Suppressor macrophage (primary cell): Measurements from ENCODE around the gene DNAJC4.
A peak's percentile ranks its signal among the peaks of the same experiment; 100 is the strongest.

Experiments
- DNase-seq, 4 experiments: peaks; one replicate each; pipeline ENCODE4 v3.0.0-alpha.2; 2020 to 2022
- total RNA-seq, 17 experiments: gene quantifications; one replicate each; lab custom pipeline; 2026; ENCODE audit warnings: mixed read lengths in 6 of 17, inconsistent platforms in 3 of 17; lab: John Stamatoyannopoulos, UW

The DNAJC4 gene, protein sequence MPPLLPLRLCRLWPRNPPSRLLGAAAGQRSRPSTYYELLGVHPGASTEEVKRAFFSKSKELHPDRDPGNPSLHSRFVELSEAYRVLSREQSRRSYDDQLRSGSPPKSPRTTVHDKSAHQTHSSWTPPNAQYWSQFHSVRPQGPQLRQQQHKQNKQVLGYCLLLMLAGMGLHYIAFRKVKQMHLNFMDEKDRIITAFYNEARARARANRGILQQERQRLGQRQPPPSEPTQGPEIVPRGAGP
- 5.4 to 19.2 (median 10.5) reads per million in 17 experiments for total RNA-seq

DNA sequence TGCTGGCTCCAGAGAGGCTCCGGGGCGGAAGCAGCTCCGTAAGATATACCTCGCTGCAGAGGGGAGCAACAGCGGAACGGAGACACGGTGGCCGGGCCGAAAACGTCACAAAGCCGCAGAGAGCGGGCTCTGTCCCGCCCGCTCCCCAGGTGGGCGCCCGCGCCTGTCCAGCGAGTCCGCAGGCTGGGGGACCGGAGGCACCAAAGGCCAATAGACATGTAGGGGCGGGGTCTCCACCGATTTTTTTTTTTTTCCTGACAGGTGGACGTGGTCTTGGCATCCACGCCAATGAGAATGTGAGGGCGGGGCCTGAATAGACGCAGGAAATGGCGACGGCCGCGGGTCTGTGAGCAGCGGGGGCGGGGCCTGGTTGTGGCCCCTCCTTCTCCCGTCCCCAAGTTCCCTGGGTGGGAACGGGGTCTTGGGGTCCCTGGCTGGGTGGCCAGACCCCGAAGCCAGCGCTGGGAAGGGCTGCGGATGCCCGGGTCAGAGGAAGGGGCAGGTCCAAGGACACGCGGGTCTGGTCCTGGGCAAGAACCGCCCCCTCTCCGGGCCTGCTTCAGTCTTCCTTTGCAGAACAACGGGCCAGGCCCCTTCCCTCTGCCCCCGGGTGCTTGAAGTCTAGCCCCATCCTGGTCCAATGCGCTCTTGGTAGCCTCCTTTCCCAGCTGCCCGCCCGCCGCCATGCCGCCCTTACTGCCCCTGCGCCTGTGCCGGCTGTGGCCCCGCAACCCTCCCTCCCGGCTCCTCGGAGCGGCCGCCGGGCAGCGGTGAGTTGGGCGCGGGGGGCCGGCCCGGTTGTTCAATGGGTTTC lies at the start of gene DNAJC4:
TSS of gene DNAJC4 (plus strand) at position 378 of the 814 bp plus-strand sequence. CDS start at position 685, 307 bp downstream.
- DNase-seq = peak; percentile 71 to 90 (median 86)

DNA sequence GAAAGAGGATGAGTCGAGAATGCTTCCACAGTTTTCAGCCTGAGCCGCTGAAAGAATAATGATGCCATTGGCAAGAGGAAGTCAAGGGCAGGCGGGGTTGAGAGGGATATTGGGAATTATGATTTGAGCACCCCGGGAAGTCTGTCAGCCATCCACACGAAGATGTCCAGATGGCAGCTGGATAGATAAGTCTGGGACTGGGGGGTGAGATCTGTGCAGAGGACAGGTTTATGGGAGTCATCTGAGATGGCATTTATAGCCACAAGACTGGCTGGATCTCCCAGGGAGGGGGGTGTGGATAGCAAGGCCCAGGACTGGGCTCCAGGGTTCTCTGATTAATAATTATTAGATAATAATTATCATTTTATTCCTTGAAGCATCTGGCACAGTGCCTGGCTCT lies 49.5 kb upstream of the DNAJC4 start:
- no peak for DNase-seq

DNA sequence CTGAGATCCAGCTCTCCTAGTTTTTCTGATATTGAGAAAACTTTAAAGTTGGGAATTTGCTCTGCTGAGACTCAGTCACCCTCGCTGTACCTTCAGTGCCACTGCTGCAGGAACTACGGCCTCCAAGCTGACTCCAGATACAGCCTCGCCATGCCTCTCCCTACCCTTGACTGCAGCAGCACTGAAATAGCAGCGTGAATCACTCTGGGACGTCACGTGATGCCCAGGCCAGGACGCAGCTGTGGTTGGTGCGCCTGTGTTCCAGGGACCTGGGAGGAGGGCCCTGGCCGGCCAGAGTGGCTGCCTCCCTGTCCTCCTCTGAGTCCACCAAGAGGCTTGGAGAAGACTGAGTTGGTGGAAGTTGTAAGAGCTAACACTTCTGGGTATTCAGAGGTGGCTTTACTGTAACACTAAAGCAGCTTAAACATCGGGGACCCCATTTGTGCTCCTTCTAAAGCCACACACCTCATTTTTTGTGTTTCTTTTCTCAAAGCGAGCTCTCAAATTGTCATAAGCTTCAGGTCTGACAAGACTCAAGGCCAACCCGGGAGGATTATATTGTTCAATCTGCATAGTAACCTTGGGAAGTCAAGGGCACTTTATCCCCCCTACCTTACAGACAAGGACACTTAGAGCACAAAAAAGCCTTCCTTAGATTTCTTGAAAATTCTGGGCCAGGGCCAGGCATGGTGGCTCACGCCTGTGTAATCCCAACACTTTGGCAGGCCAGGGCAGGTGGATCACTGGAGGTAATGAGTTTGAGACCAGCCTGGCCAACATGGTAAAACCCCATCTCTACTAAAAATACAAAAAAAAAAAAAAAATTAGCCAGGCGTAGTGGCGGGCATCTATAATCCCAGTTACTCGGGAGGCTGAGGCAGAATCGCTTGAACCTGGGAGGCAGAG lies 48.6 kb upstream of the DNAJC4 start:
- peak; percentile 92 to 95 (median 94) for DNase-seq

DNA sequence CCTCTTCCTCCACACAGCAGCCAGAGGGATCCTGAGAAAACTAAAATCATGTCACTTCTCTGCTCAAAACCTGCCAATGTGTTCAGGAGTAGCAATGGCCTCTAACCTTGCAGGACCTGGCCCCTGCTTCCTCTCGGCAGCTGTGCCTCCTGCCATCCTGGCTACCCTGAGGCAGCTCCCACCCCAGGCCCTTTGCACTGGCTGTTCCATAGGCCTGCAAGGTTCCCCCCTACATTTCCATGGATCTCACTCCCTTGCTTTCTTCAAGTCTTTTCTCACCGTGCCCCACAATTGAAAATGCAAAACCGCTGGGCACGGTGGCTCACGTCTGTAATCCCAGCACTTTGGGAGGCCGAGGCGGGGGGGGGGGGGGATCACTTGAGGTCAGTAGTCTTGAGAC lies 46.5 kb upstream of the DNAJC4 start:
- no peak for DNase-seq

DNA sequence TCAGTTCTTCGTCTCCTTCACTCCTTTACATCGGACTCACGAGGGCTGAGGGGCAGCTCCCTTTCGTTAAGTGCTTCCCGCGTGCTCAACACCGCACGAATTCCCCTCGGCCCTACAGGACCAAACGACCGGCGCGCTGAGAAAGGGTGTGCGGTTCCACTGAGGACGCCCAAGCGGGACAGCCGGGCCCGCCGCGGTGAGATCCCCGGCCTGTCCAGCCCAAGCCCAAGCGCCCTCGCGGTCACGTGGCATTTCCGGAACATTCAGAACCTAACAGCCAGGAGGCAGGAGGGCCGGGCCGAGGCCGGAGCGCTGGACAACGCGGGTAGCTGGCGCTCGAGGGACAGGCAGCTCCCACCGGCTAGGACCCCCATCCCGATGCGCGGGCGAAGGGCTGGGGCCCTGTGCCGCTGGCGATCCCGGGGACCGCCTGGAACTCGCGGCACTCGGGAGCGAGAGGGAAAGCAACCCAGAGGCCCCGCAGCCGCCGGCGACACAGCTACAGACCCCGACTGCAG lies 45.1 kb upstream of the DNAJC4 start:
- peak; percentile 79 to 92 (median 88) for DNase-seq

DNA sequence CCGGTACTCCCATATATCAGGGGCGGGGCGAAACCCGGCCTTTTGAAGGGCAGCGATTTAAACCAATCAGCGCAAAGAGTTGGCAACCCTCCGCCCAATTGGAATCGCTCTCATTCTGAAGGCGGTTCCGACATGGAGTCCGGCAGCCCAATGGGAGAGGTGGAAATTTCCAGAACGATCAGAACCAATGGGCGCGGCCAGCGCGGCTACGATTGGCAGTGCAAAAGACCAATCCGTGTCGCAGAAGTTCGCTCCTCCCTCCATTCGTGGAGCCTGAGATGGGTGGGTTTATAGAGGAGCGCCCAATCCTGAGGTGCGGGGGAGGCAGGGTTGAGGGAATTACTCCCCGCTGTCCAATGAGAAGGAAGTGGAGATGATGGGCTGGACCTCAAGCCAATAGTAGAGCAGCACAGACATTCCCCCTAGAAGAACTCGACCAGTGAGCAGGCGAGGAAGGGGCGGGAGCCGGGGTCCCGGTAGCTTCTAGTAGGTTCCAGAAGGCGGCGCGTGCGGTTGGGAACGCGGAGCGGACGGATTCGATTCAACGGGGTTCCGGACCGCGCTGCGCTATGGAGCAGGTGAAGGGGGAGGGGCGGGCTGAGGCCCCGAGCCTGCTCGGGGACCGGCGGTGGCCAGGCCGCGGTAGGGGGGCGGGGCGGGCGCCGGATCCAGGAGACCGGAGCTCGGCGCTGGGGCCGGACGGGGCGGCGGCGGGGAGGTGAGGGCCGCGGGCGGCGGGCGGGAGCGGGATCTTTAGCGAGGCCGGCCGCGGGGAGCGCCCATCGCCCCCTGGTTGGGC lies 44.5 kb upstream of the DNAJC4 start, which contains the start of gene STIP1:
TSS of gene STIP1 (plus strand) at position 479 of the 799 bp plus-strand sequence. CDS start at position 570, 91 bp downstream.
- peak; percentile 99 to 100 (median 100) for DNase-seq

DNA sequence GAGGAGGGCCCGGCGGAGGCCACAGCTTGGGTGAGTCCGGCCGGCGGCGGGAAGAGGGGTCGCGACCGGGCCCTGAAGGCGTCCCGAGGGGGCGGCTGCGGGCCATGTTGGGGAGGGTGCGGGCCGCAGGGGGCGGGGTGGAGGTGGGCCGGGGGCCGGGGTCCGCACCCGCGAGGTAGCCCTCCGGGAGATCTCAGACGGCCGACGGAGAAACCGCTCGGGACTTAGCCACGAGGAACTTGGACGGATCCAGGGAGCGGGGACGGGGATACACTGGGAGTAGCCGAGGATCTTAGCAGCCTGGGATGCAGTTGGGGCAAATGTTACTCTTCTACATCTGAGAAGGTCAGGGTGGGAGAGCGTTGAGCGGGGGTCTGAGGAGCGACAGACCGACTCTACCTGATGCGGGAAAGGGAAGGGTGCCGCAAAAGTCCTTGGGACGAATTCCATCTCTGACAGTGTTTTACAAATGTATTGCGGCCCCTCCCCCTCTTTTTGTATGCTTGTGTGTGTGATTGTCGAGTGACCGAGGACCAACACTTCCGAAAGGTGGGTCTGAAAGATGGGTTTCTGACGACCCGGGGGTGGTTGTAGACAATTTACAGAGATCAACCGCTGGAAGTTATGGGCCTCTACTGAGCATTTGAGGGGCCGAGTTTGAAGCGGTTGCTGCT lies 43.7 kb upstream of the DNAJC4 start:
- peak in 1 of 4 experiments; percentile 30 for DNase-seq

DNA sequence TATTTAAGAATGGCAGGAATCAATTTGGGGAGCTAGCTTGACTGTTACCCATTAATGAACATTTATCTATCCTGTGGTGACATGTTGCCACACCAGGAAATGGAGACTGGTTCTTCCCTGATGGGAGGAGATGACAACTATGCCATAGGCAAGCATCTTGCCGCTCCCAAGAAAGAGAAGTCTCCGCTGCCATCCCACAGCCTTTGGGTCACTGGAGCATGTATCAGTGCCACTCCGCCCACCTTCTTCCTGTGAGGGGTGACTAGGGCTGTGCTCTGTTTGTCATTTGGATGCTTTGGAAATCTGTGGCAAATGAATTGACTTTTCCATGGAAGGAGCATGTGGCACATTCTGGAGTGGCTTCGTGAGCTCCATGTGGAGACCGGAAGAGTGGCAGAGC lies 37.9 kb upstream of the DNAJC4 start:
- peak; percentile 81 to 94 (median 91) for DNase-seq

DNA sequence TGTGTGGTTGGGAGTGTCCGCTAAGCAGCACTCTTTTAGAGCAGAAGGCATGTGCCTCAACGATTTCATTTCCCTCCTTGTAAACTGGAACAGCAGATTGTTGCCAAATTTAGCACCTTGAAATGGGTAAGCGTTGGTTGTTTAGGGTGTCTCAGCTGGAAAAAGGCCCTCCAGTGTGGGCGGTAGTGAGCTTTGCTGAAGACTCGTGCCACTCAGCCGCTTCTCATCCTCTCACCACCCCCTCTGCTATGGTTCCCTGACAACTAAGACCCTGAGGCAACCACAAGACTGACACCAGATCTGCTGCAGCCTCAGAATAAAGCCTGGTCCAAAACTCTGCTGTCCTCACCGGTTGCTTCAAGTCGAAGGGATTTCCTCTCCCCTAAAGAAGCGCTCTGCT lies 33.7 kb upstream of the DNAJC4 start:
- peak; percentile 84 to 93 (median 90) for DNase-seq

DNA sequence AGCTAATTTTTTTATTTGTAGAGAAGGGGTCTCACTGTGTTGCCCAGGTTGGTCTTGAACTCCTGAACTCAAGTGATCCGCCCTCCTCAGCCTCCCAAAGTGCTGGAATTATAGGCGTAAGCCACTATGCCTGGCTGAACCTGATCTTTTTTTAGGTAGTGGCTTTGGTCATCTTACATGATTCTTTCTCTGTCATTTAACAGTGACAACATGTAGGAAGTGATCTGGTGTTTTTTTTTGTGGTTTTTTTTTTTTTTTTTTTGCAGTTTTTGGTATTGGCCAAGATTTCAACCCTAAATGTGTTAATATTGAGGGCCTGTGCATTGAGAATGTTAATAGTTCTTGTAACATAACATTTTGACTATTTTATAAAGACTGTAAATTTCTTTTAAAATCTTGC lies 31.8 kb upstream of the DNAJC4 start:
- DNase-seq = peak in 3 of 4 experiments; percentile 32 to 68 (median 59)

DNA sequence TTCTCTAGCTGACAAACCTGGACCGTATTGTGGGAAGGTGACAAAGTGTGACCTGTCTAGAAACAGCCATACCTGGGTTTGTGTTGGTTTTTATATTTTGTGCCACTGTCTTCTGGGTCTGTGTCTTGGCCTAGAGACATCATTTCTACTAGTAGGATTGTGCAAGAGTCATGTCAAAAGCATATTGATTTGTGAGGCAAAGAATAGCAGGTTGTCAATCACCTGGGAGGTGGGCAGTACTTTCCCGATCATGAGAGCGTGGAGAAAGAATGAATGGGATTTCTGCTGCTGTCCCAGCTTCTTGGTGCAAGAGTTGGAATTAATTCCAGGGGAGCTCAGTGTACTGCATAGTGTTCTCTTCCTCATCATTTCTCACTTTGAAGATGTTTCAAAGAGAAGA lies 28.8 kb upstream of the DNAJC4 start:
- DNase-seq = no peak

DNA sequence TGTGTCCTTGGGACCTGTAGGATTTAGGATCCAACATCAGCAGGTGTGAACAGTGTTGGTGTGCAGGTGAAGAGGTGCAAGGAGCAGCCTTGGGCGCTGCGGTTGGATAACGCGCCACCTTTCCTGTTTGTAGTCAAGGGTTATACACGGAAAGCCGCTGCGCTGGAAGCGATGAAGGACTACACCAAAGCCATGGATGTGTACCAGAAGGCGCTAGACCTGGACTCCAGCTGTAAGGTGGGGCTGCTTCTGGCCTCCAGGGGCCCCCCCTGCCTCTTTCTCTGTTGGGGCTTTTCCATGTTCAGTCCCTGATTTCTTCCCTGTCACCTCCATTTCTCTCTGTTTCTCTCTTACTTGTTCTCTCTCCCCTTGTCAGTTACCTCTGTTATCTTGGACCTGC lies 27.4 kb upstream of the DNAJC4 start:
- no peak for DNase-seq

DNA sequence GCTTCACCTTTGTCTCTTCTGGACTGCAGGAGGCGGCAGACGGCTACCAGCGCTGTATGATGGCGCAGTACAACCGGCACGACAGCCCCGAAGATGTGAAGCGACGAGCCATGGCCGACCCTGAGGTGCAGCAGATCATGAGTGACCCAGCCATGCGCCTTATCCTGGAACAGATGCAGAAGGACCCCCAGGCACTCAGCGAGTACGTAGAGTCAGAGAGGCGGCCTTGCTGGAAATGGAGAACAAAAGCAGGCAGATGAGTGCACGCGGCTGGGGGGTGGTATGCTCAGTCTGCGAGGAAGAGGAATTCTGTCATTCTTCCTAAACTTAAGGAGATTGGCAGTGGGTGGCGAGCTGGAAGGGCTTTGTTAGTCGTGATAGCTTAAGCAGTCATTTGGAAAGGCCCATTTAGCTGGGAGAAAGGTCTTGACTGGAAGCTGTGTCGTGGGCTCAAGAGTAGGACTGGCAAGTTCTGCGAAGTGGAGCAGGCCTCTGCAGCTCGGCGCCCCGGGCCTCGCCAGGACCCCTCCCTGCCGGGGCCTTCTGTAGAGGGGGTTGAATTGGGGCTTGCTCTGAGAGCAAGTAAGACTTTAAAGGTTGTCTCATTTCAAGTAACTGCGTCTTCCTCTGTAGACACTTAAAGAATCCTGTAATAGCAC lies 26.8 kb upstream of the DNAJC4 start:
- DNase-seq = no peak

DNA sequence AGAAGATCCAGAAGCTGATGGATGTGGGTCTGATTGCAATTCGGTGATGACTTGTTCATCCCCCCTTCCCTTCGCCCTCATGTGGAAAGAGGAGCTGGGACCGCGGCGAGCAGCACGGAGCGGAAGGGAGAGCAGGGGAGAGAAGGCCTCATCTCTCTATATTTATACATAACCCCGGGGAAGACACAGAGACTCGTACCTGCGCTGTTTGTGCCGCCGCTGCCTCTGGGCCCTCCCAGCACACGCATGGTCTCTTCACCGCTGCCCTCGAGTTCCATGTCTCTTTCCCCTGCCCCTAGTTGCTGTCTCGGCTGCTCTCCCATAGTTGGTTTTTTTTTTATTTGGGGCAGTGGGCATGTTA lies 26.3 kb upstream of the DNAJC4 start:
- no peak for DNase-seq

DNA sequence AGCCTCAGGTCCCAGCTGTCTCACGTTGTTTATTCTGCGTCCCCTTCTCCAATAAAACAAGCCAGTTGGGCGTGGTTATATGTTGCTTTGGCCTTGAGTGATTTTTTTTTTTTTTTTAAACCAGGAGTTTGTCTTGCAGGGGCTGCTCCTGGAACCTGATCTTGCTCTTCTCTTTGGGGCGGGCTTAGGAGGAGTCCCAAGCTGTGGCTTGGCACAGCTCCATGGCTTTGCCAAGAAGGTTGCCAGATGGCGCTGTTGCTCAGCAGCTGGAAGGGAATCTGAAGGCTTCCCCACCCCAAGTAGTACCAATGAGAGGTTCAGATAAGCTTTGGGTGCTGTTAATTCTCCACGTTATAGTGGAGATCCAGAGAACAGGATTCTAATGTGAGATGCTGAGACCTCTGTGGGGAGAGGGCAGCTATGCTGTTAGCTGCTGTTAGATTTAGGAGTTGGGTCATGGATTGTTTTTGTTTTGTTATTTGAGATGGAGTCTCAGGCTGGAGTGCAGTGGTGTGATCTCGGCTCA lies 25.8 kb upstream of the DNAJC4 start:
- DNase-seq = peak; percentile 92 to 96 (median 94)

DNA sequence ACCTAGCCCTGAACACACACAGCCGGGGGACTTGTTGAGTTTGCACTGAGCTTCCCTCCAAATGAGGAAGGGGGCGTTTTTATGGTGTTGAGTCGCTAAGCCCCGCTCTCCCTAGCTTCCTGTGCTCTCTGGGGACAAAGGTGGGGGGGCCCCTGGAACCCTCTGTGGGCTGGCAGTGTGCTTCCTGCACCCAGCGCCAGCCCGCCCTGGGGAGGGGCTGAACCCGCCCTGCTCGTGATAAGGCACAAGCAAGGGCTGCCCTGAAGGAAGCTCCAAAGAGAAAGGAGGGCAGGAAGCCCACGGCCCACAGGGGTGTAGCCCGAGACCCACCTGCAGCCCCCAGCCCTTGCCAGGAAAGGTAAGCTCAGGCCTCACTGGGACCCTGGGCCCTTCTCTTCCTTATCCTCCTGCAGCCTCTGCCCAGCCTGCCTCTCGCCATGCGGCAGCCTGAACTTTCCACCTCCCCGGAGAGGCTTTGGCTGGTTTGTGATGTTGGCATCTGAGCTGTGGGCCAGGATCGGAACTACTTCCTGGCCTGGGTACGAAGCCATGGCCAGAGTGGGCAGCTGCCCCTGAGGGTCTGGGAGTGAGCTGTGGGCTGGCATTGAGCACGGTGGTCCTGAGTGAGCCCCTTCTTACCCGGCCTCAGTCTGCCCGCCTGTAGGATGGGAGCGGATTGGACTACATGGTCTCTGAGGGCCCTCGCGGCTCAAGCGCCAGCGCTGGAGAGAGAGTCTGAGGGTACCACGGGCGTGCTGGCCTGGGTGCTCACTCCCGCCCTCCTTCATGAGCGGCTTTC lies 23.7 kb upstream of the DNAJC4 start, which contains the start of gene FERMT3:
TSS of gene FERMT3 (plus strand) at position 265 of the 799 bp plus-strand sequence. CDS start 644 bp downstream, outside the sequence.
- DNase-seq = peak; percentile 89 to 95 (median 95)

DNA sequence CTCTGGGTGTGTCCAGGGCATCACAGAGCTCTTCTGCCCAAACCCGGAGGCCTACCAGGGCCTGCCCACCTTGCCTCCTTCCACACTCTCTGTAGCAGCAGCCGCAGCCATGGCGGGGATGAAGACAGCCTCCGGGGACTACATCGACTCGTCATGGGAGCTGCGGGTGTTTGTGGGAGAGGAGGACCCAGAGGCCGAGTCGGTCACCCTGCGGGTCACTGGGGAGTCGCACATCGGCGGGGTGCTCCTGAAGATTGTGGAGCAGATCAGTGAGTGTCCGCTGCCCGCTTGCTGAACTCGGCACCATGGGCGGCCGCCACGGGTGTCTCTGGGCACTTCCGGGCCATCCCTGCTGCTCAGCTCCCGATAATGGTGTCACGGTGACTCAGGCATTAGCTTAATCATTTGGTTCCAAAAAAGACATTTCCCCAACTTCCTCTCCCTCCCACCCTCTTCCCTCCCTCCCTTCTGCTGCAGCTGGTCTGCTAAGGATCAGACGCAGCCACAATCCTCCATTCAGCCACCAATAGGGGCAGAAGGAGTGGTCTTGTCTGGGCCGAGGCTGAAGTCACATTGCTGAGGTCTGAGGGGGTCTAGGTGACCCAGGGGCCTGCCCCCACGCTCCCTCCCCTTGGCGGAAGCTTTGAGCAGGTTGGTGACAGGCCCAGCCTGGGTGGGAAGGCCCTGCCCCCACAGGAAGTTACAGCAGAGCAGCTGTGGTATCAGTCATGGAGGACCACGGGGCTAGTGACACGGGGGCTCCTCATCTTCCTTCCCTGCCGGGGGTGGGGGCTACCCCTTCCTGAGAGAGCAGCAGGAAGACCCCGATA lies 22.9 kb upstream of the DNAJC4 start:
- DNase-seq = peak; percentile 86 to 95 (median 91)
